ENCODE measurements around the gene NTHL1.

The NTHL1 gene

GRCh38 chr16:2084895-2085625 is 37.4 kb upstream of the NTHL1 start:
- in situ Hi-C loops (cut with MboI; ENCODE audit: low sequenced_read_pairs), result no loop called here

GRCh38 chr16:2083876-2084780 is 36.5 kb upstream of the NTHL1 start:
- in situ Hi-C loops (cut with MboI; ENCODE audit: low sequenced_read_pairs), result no loop called here

- in situ Hi-C loops (cut with MboI; ENCODE audit: low sequenced_read_pairs), result no loop called here
These were observed 35.8 kb upstream of the NTHL1 start for GRCh38 chr16:2083409-2083808.

- in situ Hi-C loops (cut with MboI; ENCODE audit: low sequenced_read_pairs), result no loop called here
These were observed 35.3 kb upstream of the NTHL1 start for GRCh38 chr16:2082983-2083364.

- in situ Hi-C loops (cut with MboI; ENCODE audit: low sequenced_read_pairs), result no loop called here
These were observed 34.7 kb upstream of the NTHL1 start for GRCh38 chr16:2082171-2082982.

GRCh38 chr16:2081201-2082084 is 33.8 kb upstream of the NTHL1 start:
- in situ Hi-C loops (cut with MboI; ENCODE audit: low sequenced_read_pairs), result no loop called here

- in situ Hi-C loops (cut with MboI; ENCODE audit: low sequenced_read_pairs), result no loop called here
These were observed 32.4 kb upstream of the NTHL1 start for GRCh38 chr16:2079991-2080390.

- in situ Hi-C loops (cut with MboI; ENCODE audit: low sequenced_read_pairs), result no loop called here
These were observed 31.7 kb upstream of the NTHL1 start for GRCh38 chr16:2079311-2079800.

GRCh38 chr16:2078691-2079090 is 31.1 kb upstream of the NTHL1 start:
- in situ Hi-C loops (cut with MboI; ENCODE audit: low sequenced_read_pairs), result no loop called here

- in situ Hi-C loops (cut with MboI; ENCODE audit: low sequenced_read_pairs), result no loop called here
These were observed 30.5 kb upstream of the NTHL1 start for GRCh38 chr16:2078096-2078495.

- in situ Hi-C loops (cut with MboI; ENCODE audit: low sequenced_read_pairs), result no loop called here
These were observed 30.1 kb upstream of the NTHL1 start for GRCh38 chr16:2077696-2078095.

GRCh38 chr16:2077016-2077415 is 29.4 kb upstream of the NTHL1 start:
- in situ Hi-C loops (cut with MboI; ENCODE audit: low sequenced_read_pairs), result no loop called here

- in situ Hi-C loops (cut with MboI; ENCODE audit: low sequenced_read_pairs), result no loop called here
These were observed 28.6 kb upstream of the NTHL1 start for GRCh38 chr16:2076072-2076865.

- in situ Hi-C loops (cut with MboI; ENCODE audit: low sequenced_read_pairs), result no loop called here
These were observed 28.0 kb upstream of the NTHL1 start for GRCh38 chr16:2075631-2076030.

GRCh38 chr16:2074071-2074470 is 26.4 kb upstream of the NTHL1 start:
- in situ Hi-C loops (cut with MboI; ENCODE audit: low sequenced_read_pairs), result no loop called here

- in situ Hi-C loops (cut with MboI; ENCODE audit: low sequenced_read_pairs), result no loop called here
These were observed 25.3 kb upstream of the NTHL1 start for GRCh38 chr16:2072926-2073325.

GRCh38 chr16:2071454-2072202 is 24.0 kb upstream of the NTHL1 start:
- in situ Hi-C loops (cut with MboI; ENCODE audit: low sequenced_read_pairs), result no loop called here

GRCh38 chr16:2070576-2071453 is 23.2 kb upstream of the NTHL1 start:
- in situ Hi-C loops (cut with MboI; ENCODE audit: low sequenced_read_pairs), result no loop called here
